GM12878 (cell line): Measurements from ENCODE around the gene DUSP8. TPM values are rescaled to one million over a fixed set of nuclear protein-coding genes. Genes with fewer than 3 reads are reported as not detected.

Experiments
- ATAC-seq: fragments of 200-7000 bp; cut with Tn5 transposase; 3 replicates; pipeline ENCODE4 v1.9.1; 2020; ENCODE audit warnings: mild to moderate bottlenecking, moderate library complexity
- BruUV-seq: library from RNA; stranded (reverse); fragments of 400-500 nt; replicated peaks from 2 replicates; lab custom pipeline; 2021; lab: Mats Ljungman, UMichigan
- CTCF ChIA-PET: fragments of 300-600 bp; sonication (Branson Sonifier 250); formaldehyde crosslinking; extraction: SDS; loops from one replicate; lab custom pipeline; 2021; ENCODE audit warnings: inconsistent platforms; lab: Yijun Ruan, JAX
- POLR2A ChIA-PET: fragments of 350-600 bp; formaldehyde crosslinking; extraction: SDS; loops from one replicate; lab custom pipeline; 2021; ENCODE audit warnings: inconsistent platforms; lab: Charles Lee
- RAD21 ChIA-PET: fragments of 300-600 bp; sonication (Branson Sonifier 250); formaldehyde crosslinking; loops from one replicate; lab custom pipeline; 2023; ENCODE audit warnings: antibody characterized with exemption; ENCODE audit not compliant: unreplicated experiment; lab: Charles Lee
- SMC1A ChIA-PET: fragments of 300-600 bp; sonication (Branson Sonifier 250); formaldehyde crosslinking; loops from one replicate; lab custom pipeline; 2023; ENCODE audit not compliant: unreplicated experiment, uncharacterized antibody; lab: Charles Lee
- DNase-seq: peaks from one replicate; pipeline ENCODE4 v3.0.0-alpha.2; 2011; ENCODE audit warnings: low read depth, low spot score
- FAIRE-seq: peaks from 3 replicates; lab custom pipeline; 2011; peaks lifted over from hg19 to GRCh38; lab: Jason Lieb, UNC
- H2AFZ ChIP-seq: 2 replicates; pipeline ENCODE4 v1.6.0; 2011; ENCODE audit warnings: low read depth, low read length, control low read depth; ENCODE audit not compliant: control insufficient read depth
- H3K27ac ChIP-seq: 2 replicates; pipeline ENCODE4 v1.5.1; 2011; ENCODE audit warnings: control low read depth; ENCODE audit not compliant: control insufficient read depth, insufficient read depth
- H3K27me3 ChIP-seq, 2 experiments: replicated peaks in 1 of 2; 2 replicates each; pipeline versions ENCODE4 v1.6.0 to v1.6.1; 2011; ENCODE audit warnings: low read length in 1 of 2; ENCODE audit not compliant: control insufficient read depth in 2 of 2, insufficient read depth in 2 of 2
- H3K36me3 ChIP-seq, 2 experiments: 2 replicates each; pipeline ENCODE4 v1.5.1; 2011; ENCODE audit warnings: low read length in 1 of 2; ENCODE audit not compliant: control insufficient read depth in 2 of 2, insufficient read depth in 2 of 2
- H3K4me1 ChIP-seq: 2 replicates; pipeline ENCODE4 v1.6.1; 2011; ENCODE audit warnings: mild to moderate bottlenecking, low read length, moderate library complexity, mixed read lengths; ENCODE audit not compliant: control insufficient read depth, insufficient read depth
- H3K4me2 ChIP-seq: 2 replicates; pipeline ENCODE4 v1.6.0; 2011; ENCODE audit warnings: control low read depth; ENCODE audit not compliant: control insufficient read depth, insufficient read depth
- H3K4me3 ChIP-seq: fragments of 200-600 bp; sonication (generic); 2 replicates; pipeline ENCODE4 v1.5.1; 2016
- H3K79me2 ChIP-seq: 2 replicates; pipeline ENCODE4 v1.6.0; 2011; ENCODE audit warnings: low read length; ENCODE audit not compliant: control insufficient read depth, insufficient read depth
- H3K9ac ChIP-seq: 2 replicates; pipeline ENCODE4 v1.8.0; 2011; ENCODE audit warnings: low read length, control low read depth, mixed read lengths; ENCODE audit not compliant: control insufficient read depth, insufficient read depth
- H3K9me3 ChIP-seq: replicated peaks from 3 replicates; pipeline ENCODE4 v1.5.1; 2011; ENCODE audit warnings: mild to moderate bottlenecking, low read length; ENCODE audit not compliant: control insufficient read depth, insufficient read depth
- H4K20me1 ChIP-seq: 2 replicates; pipeline ENCODE4 v1.6.0; 2011; ENCODE audit not compliant: control insufficient read depth, insufficient read depth
- BHLHE40 ChIP-seq, 2 experiments: fragments of 450-650 bp in 1 of 2; IDR thresholded peaks; 2 replicates each; pipeline ENCODE4 v1.6.1; 2011 to 2017; ENCODE audit warnings: low read depth in 2 of 2, borderline replicate concordance in 1 of 2, improper control_type of control experiment in 1 of 2, low read length in 1 of 2, mild to moderate bottlenecking in 1 of 2
- KLF5 ChIP-seq: fragments of 450-650 bp; IDR thresholded peaks from 2 replicates; pipeline ENCODE4 v1.6.1; 2014; ENCODE audit warnings: mild to moderate bottlenecking; ENCODE audit not compliant: partially characterized antibody
- LARP7 ChIP-seq: fragments of 450-650 bp; IDR thresholded peaks from 2 replicates; pipeline ENCODE4 v1.6.1; 2017; ENCODE audit warnings: mild to moderate bottlenecking
- RAD21 ChIP-seq: IDR thresholded peaks from 2 replicates; pipeline ENCODE4 v1.6.1; 2011; ENCODE audit warnings: mild to moderate bottlenecking, low read depth, low read length, moderate library complexity; ENCODE audit not compliant: insufficient read depth
- SPI1 ChIP-seq: IDR thresholded peaks from 2 replicates; pipeline ENCODE4 v1.6.1; 2011; ENCODE audit warnings: low read depth, mild to moderate bottlenecking, low read length, moderate library complexity, borderline replicate concordance; ENCODE audit not compliant: insufficient read depth
- ZNF622 ChIP-seq: fragments of 450-650 bp; IDR thresholded peaks from 2 replicates; pipeline ENCODE4 v1.6.1; 2017; ENCODE audit warnings: mild to moderate bottlenecking, inconsistent platforms
- WGBS: methylation state at CpG from one replicate; pipeline ENCODE4 v1.1.6; 2016; ENCODE audit warnings: low lambda C conversion rate; ENCODE audit not compliant: insufficient replicate concordance, insufficient coverage; ENCODE audit errors: missing lambda C conversion rate; 5-methylcytosine and 5-hydroxymethylcytosine counted together
- in situ Hi-C: fragments of 300-500 bp; cut with MboI; formaldehyde crosslinking; loops from 9 replicates; pipeline ENCODE4 v1.14.3; 2018; ENCODE audit warnings: mixed read lengths
- intact Hi-C: fragments of 100-400 bp; cut with micrococcal nuclease; formaldehyde crosslinking; loops from one replicate; pipeline ENCODE4 v1.14.2; 2022; ENCODE audit not compliant: unreplicated experiment
- polyA plus RNA-seq, 11 experiments: library from polyadenylated mRNA; depleted of rRNA in 4 of 11; unstranded in 6 of 11; stranded (reverse) in 5 of 11; fragments of >200 nt; fragmentation: Nextera tagmentation in 4 of 11; fragmentation: Illumina TruSeq in 1 of 11; extraction: Ambion mirVana in 4 of 11; extraction: Trizol in 1 of 11; gene quantifications; 1 replicate in 1 of 11; 2 replicates in 10 of 11; pipeline versions ENCODE4 v1.2.1 to v1.2.3, GENCODE V29; 2011 to 2016; ENCODE audit warnings: inconsistent platforms in 2 of 11, missing spikeins in 2 of 11, low read depth in 1 of 11
- total RNA-seq, 4 experiments: library from RNA; depleted of rRNA in 3 of 4; stranded (reverse); fragments of >200 nt in 3 of 4; fragmentation: Illumina TruSeq in 1 of 4; extraction: Trizol in 1 of 4; gene quantifications; 2 replicates each; pipeline versions ENCODE4 v1.2.1 to v1.2.3, GENCODE V29; 2013 to 2021
- TF ChIP-seq, protein P1 (sequence below): fragments of 450-650 bp; IDR thresholded peaks from 2 replicates; pipeline ENCODE4 v1.6.1; 2017; ENCODE audit warnings: mild to moderate bottlenecking
- TF ChIP-seq, protein P2 (sequence below): fragments of 450-650 bp; IDR thresholded peaks from 2 replicates; pipeline ENCODE4 v1.6.1; 2017; ENCODE audit warnings: low read depth, mild to moderate bottlenecking, moderate library complexity

The DUSP8 gene
- total and polyA plus RNA-seq, 10 of the 15 experiments (the other 5 are each of a cell fraction or from before 2014, with no cell fraction given): 0.04 to 1.7 (median 0.26) TPM; not detected in 6

DNA sequence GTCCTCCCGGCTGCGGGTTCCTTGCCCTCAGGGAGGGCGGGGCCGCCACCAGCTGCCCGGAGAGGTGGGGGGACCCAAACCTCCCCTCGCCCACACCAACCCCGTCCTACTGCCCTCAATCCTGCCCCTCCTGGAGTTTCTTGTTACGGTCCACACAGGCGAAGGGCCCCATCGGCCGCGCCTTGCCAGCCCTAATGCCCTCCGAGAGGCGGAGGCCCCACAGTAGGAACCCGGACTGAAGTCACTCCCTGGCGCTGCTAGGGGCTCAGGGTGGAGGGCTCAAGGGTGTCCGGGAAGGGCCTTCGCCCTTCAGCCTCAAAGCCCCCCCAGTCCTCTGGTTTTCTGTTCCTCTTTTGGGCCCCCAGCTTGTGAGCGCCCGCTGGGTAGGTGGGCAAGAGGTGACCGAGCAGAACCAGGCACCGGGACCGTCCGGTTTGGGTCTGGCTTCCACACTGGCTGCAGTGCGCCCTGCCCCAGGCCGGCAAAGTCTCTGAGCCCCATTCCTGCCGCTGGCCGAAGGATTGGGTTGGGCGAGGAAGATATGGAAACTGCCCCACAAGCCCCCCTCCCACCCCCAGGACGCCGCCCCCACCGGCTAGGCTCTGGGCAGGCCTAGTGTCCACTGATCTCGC, 24.5 kb downstream of the DUSP8 start:
- no peak overlapping the region for H3K27ac ChIP-seq
- ChIA-PET CTCF (interaction anchor here (0.6 to 1.3 kb wide), 2 partner anchors 21 to 27 kb away, joined by 4 to 10 read pairs; no protein-coding TSS in a partner anchor), RAD21 (interaction anchor here (1.1 to 2.1 kb wide), 2 partner anchors 27 to 35 kb away, joined by 5 to 23 read pairs; no protein-coding TSS in a partner anchor), POLR2A (no interaction called here), SMC1A (no interaction called here)
- whole genome bisulfite sequencing: 39% methylated on average over 23 of the region's 33 CpGs
- H3K4me1 ChIP-seq: no peaks in the 10 kb centered on the region
- H3K4me3 ChIP-seq: no peak overlapping the region
- no peaks in the 10 kb centered on the region for H4K20me1 ChIP-seq
- H3K79me2 ChIP-seq: no peaks in the 10 kb centered on the region
- no TSS peak for BruUV-seq
- in situ Hi-C loops: no loop called here
- intact Hi-C loops: no loop called here
- no peak overlapping the region for H3K4me2 ChIP-seq
- DNase-seq: no peak
- H3K27me3 ChIP-seq: peaks cover 0 to 4% of the 10 kb centered on the region in 2 experiments; a peak in 2 of 4 replicates
- TF ChIP-seq SPI1 (peak; percentile 15; the same call in 1 of the 2 replicates), ZNF622 (no peak)
- no peak overlapping the region for H2AFZ ChIP-seq
- no peak overlapping the region for H3K9ac ChIP-seq
- no peak; the same call in 2 of the 3 replicates for ATAC-seq
- no peaks in the 10 kb centered on the region for H3K9me3 ChIP-seq
- H3K36me3 ChIP-seq: no peaks in the 10 kb centered on the region
- no peak for FAIRE-seq

DNA sequence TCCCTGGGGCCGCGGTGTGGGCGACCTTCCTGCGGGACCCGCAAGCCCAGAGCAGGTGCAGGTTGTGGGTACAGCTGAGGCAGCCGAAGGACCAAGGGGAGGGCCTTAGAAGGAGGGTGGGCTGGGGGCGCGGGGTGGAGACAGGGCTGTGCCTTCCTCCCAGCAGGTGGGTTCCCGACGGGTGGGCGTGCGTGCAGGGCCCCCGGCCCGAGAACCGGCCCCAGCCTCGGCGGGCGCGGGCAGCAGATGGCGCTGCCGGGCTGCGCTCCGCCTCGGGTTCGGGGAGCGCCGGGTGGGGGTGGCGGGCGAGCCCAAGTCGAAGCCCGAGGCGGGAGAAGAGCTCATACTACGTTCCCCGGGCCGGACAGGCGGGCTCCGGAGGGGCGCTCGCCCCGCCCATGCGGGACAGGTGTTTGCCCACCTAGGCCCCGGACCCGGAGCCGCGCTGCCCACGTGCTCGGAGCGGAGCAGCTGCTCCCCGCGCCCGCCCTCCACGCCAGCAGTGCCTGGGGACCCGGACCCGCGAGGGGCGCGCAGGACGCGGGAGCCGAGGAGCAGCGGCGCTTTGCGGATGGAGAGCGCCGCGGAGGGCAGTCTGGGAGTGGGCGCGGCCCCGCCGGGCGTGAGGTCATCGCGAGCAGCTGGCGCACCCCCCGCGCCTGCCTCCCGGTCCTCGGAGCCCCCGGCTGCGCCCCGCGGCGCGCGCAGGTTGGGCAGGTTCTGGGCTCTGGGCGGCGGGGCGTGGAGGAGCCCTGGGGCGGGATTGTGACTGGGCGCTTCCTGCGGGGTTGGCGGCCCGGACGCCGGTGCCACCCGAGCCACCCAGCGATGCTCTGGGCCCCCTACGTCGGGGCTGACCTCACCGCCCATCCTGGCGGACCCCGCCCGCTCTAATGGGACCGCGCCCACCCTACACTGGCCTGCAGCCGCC, 25.3 kb downstream of the DUSP8 start:
- Histone ChIP-seq H3K27me3 (peaks cover 0 to 4% of the 10 kb centered on the region in 2 experiments; a peak in 2 of 4 replicates), H2AFZ (no peak overlapping the region; the same call in 1 of the 2 replicates), H3K4me3 (no peak overlapping the region), H3K79me2 (no peaks in the 10 kb centered on the region), H3K9ac (no peak overlapping the region), H3K4me1 (no peaks in the 10 kb centered on the region), H3K4me2 (0 out of 2 replicates have a peak overlapping the region, but pooled peaks have one; percentile 9), H3K9me3 (no peaks in the 10 kb centered on the region), H3K27ac (no peak overlapping the region), H3K36me3 (no peaks in the 10 kb centered on the region), H4K20me1 (no peaks in the 10 kb centered on the region)
- intact Hi-C loops: no loop called here
- ChIA-PET SMC1A (no interaction called here), CTCF (interaction anchor here (0.6 to 1.3 kb wide), 4 partner anchors 9 to 28 kb away, joined by 3 to 10 read pairs (median 4); no protein-coding TSS in a partner anchor), POLR2A (no interaction called here), RAD21 (interaction anchor here (1.0 to 2.1 kb wide), 3 partner anchors 27 to 49 kb away, joined by 3 to 23 read pairs (median 5); no protein-coding TSS in a partner anchor)
- no peak for FAIRE-seq
- ATAC-seq: peak; percentile 81
- in situ Hi-C loops: no loop called here
- no peak for DNase-seq
- 6% methylated on average over 68 of the region's 106 CpGs for WGBS
- BruUV-seq: no TSS peak
- TF ChIP-seq BHLHE40 (IDR thresholded peaks at IDR 0.05; ENCODE audit: borderline replicate concordance in 1 of 2, low read depth in 2 of 2, low read length in 1 of 2) (peak in 1 of 2 experiments; percentile 43; a peak in 1 of 4 replicates), RAD21 (peak; percentile 50), LARP7 (0 out of 2 replicates have a peak, but pooled peaks have one; percentile 32), KLF5 (no peak)
- TF ChIP-seq, protein P1, sequence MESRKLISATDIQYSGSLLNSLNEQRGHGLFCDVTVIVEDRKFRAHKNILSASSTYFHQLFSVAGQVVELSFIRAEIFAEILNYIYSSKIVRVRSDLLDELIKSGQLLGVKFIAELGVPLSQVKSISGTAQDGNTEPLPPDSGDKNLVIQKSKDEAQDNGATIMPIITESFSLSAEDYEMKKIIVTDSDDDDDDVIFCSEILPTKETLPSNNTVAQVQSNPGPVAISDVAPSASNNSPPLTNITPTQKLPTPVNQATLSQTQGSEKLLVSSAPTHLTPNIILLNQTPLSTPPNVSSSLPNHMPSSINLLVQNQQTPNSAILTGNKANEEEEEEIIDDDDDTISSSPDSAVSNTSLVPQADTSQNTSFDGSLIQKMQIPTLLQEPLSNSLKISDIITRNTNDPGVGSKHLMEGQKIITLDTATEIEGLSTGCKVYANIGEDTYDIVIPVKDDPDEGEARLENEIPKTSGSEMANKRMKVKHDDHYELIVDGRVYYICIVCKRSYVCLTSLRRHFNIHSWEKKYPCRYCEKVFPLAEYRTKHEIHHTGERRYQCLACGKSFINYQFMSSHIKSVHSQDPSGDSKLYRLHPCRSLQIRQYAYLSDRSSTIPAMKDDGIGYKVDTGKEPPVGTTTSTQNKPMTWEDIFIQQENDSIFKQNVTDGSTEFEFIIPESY: no peak
- TF ChIP-seq, protein P2, sequence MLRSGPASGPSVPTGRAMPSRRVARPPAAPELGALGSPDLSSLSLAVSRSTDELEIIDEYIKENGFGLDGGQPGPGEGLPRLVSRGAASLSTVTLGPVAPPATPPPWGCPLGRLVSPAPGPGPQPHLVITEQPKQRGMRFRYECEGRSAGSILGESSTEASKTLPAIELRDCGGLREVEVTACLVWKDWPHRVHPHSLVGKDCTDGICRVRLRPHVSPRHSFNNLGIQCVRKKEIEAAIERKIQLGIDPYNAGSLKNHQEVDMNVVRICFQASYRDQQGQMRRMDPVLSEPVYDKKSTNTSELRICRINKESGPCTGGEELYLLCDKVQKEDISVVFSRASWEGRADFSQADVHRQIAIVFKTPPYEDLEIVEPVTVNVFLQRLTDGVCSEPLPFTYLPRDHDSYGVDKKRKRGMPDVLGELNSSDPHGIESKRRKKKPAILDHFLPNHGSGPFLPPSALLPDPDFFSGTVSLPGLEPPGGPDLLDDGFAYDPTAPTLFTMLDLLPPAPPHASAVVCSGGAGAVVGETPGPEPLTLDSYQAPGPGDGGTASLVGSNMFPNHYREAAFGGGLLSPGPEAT: no peak
